HG03460 (cell line): ENCODE results near the gene TTLL1.
"Not testable (repeated sequence)": the region's sequence is repeated elsewhere in the genome, so short reads cannot be mapped to it uniquely, and the experiment has no call there.

Experiments
- ATAC-seq: cut with Tn5 transposase; IDR thresholded peaks from one replicate; pipeline ENCODE4 v1.9.1; 2021; ENCODE audit not compliant: unreplicated experiment

TTLL1 gene

GRCh38 chr22:43078522-43078921 lies 10.7 kb downstream of the TTLL1 start:
- ATAC-seq = no peak

DNA sequence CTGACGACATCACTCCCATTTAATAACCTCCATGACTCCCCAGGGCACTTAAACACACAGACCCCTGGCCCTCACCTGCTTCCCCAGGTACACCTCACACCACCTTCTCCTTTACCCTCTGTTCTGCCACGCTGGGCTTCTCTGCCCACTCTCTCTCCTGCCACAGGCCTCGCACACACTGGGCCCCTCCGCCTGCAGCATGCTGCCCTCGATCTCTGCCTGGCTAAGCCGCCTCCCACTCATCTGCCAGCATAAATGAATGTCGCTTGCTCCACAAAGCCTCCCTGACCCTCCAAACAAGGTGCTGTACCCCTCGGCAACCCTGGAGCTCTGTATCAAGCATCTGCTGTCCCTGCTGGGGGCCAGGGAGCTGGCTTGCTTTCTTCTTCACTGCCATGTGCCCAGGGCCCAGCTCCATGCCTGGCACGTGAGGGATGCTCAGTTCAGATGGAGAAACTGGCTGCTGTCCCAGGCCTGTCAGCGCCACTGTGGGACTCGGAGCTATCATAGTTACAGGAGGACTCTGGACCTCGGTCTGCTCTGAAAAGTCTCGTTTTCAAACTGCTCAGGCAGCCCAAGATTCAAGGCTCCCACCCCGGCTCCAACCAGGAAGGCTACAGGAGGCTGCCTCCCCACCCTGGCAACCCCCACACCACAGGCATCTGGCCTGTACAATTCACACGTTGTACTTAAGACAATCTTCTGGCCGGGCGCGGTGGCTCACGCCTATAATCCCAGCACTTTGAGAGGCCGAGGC lies 11.9 kb downstream of the TTLL1 start:
- no peak for ATAC-seq

- ATAC-seq = no peak
Observed at GRCh38 chr22:43066844-43067385, 22.3 kb downstream of the TTLL1 start.

GRCh38 chr22:43066134-43066533 lies 23.1 kb downstream of the TTLL1 start:
- ATAC-seq = no peak

DNA sequence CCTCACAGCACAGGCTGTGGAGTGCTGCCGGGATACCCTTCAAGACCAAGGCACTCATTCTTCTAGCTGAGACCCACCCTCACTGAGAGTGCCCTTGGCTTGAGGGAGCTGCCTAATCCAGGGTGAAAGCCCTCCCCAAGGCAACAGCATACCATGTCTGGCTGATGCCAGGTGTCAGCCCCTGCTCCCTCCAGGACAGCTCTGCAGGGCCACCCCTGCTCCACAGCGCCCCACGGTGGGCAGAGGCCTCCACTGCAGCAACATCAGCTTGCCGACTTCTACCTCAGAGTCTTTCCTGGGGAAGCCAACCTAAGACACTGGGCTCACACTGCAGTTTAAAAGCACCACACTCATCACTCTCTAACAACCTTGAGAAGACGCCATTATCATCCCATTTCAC lies 29.0 kb downstream of the TTLL1 start:
- ATAC-seq = no peak

DNA sequence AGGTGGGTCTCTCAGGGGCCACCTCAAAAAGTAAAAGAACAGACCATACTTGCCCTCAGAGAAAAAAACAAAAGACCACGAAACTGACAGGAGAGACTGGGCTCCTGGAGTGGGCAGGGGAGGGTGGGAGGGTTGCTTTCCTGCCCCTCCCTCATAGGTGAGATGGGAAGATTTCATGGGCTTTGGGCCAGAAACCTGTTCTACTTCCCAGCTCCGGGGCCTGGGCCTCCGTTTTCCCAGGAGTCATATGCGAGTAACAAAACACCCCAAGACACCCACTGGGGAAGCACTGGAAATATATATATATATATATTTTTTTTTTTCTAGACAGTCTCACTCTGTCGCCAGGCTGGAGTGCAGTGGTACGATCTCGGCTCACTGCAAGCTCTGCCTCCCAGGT lies 31.6 kb downstream of the TTLL1 start:
- no peak for ATAC-seq

DNA sequence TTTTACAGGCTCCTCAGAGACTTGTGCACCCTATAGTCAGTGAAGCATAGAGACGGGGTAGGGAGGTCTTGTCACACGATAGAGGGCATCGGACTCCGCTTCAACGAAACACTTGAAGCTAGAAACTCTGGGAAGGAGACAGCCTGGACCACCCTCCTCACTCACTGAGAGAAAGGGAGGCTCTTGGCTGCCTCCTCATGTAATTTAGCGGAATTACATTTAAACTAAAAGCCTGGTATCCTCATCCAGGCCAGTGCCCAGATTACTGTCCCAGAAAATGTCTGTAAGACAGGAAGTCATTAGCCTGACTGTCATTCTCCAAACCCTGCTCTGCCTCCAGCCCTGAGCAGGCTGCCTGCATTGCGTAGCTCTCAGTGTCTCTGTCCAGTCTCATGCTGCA lies 36.0 kb downstream of the TTLL1 start:
- no peak for ATAC-seq

- no peak for ATAC-seq
Observed at GRCh38 chr22:43050995-43051394, 38.2 kb downstream of the TTLL1 start.

DNA sequence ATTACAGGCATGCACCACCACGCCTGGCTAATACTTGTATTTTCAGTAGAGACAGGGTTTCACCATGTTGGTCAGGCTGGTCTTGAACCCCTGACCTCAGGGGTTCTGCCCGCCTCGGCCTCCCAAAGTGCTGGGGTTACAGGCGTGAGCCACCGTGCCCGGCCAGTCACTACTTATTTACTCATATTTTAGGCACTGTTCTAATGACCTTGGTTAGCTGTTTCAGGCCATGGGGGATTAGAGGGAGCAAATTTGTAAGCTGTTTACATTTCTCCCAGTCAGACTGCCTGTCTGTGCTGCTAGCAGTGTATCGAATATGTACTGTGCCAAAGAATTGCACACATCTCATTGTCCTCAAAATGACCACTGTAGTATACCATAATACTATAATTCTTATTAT lies 41.6 kb downstream of the TTLL1 start:
- no peak for ATAC-seq

DNA sequence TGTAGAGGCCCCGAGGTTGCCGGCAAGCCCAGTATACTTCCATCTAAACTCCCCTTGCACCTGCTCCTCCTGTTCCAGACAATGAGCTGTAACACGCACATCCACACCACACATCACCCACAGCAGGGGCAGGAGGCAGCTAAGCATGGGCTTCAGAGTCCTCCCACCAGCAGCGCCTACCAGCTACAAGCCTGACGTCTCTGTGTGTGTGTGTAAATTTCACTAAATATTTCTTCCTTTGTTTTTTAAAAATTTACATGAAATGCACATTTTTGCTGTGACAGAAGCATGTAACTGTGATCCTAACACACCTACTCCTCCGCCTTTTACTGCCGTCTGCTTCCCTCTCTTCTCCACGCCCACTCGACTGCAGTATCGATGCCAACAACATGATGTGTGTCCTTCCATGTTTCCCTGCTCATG lies 44.9 kb downstream of the TTLL1 start:
- no peak for ATAC-seq

DNA sequence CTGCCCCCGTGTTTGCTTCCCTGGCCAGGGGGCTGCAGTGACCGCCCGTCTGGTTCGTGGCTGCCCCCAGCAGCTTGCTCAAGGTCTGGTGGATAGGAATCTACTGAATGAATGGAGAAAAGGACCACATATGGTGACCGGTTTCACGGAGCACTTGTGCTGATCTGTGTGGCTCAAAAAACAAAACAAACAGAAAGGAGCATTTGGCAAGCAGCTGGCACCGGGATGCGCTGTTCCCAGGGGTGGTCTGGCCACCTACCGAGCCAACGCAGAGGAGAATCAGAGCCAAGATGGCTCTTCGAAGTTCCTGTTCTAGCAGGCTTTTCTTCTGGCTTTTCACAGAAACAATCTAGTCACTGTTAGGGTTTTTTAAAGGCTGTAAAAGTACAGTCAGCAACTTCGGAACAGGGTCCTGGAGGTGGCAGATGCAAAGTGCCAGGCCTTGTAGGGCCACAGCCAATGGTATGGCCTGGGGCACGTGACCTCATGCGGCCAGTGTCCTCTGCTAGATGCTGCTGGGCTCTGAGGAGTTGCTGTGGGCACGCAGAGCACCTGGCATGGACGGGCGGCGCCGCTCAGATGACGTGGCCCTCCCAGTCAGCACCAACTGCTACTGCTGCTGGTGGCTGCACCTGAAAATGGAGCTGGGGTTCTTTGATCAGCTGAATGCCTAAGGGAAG lies 47.0 kb downstream of the TTLL1 start:
- ATAC-seq = no peak

DNA sequence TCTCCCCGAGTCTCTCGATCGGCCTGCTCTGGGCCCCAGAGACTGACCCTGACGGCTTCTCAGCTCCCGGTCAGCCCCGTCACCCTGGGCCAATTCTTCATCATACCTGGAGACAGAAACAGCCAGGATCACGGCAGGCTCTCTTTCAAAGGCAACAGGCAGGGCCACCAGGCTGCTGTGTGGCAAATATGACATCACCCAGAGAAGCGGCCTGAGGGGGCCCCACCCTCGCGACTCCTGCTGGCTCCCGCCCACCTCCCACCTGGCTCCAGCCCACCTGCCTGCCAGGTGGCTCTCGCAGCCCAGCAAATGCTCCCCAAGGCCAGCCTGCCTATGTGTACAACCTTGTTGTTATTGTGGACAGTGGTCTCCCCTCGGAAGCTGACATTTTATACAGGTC lies 49.4 kb downstream of the TTLL1 start:
- ATAC-seq = no peak

GRCh38 chr22:43038325-43038724 lies 50.9 kb downstream of the TTLL1 start:
- no peak for ATAC-seq

- ATAC-seq = no peak
Observed at GRCh38 chr22:43036282-43036829, 52.8 kb downstream of the TTLL1 start.

- no peak for ATAC-seq
Observed at GRCh38 chr22:43035250-43035649, 53.9 kb downstream of the TTLL1 start.

DNA sequence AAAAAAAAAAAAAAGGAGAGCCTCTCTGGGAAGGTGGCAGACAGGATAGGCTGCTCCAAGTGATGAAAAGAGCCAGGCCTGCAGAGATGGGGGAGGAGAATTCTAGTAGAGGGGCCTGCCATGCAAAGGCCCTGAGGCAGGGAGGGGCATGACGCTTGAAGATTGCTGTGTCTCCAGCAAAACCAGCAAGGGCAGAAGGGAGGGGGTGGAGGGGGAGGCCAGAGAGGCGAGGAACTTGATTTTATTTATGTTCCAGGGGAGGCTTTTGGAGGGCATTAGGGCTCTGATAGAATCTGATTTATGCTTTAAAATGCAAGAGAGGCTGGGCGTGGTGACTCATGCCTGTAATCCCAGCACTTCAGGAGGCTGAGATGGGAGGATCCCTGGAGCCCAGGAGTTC lies 57.6 kb downstream of the TTLL1 start:
- ATAC-seq = no peak

GRCh38 chr22:43018615-43019014 lies 70.6 kb downstream of the TTLL1 start:
- ATAC-seq = no peak

GRCh38 chr22:43017525-43018460 lies 71.4 kb downstream of the TTLL1 start:
- no peak for ATAC-seq

DNA sequence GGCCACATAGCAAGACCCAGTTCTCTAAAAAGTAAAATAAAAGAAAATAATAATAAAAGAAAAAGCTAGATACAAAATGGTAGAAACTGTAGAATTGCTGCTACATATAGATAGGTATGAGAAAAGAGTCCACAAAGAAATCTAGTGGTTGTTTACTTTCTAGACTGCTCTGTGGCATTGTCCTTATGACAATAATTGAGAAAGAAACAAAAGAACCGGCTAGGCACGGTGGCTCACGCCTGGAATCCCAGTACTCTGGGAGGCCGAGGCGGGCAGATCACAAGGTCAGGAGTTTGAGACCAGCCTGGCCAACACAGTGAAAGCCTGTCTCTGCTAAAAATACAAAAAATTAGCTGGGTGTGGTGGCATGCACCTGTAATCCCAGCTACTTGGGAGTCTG lies 73.0 kb downstream of the TTLL1 start:
- ATAC-seq = not testable (repeated sequence)

DNA sequence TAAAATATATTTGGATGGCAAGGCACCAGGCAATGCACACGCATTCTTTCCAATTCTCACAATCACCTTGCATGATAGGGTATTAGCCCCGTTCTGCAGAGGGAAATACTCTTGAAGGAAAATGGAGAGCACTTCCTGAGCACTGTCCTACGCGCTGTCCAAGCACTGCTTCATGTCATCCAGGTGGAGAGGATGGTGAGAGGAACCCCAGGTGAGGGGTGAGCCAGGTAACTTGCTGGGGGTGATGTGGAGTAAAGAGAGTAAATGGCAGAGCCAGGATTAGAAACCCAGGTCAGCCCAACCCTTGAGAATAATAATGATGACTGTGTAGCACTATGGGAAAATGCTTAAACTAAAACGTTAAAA lies 73.5 kb downstream of the TTLL1 start:
- ATAC-seq = no peak
